HFF-Myc (cell line): ENCODE measurements around the gene CLCN3.

Source experiments
- DNase-seq: peaks from one replicate; pipeline ENCODE4 v3.0.0-alpha.2; 2011; ENCODE audit warnings: low read depth; ENCODE audit errors: extremely low read depth
- H3K4me3 ChIP-seq: replicated peaks from 2 replicates; pipeline ENCODE4 v1.5.1; 2011; ENCODE audit warnings: low read depth, mild to moderate bottlenecking, control low read depth, low read length
- CTCF ChIP-seq: IDR thresholded peaks from 2 replicates; pipeline ENCODE4 v1.5.1; 2012; ENCODE audit warnings: mild to moderate bottlenecking, low read depth, low read length, control low read depth; ENCODE audit errors: missing control alignments

The CLCN3 gene

GRCh38 chr4:169611157-169611556 is 9.2 kb upstream of the CLCN3 start:
- no peak for TF ChIP-seq CTCF
- no peak for DNase-seq
- H3K4me3 ChIP-seq = peak overlapping the region; percentile 68

DNA sequence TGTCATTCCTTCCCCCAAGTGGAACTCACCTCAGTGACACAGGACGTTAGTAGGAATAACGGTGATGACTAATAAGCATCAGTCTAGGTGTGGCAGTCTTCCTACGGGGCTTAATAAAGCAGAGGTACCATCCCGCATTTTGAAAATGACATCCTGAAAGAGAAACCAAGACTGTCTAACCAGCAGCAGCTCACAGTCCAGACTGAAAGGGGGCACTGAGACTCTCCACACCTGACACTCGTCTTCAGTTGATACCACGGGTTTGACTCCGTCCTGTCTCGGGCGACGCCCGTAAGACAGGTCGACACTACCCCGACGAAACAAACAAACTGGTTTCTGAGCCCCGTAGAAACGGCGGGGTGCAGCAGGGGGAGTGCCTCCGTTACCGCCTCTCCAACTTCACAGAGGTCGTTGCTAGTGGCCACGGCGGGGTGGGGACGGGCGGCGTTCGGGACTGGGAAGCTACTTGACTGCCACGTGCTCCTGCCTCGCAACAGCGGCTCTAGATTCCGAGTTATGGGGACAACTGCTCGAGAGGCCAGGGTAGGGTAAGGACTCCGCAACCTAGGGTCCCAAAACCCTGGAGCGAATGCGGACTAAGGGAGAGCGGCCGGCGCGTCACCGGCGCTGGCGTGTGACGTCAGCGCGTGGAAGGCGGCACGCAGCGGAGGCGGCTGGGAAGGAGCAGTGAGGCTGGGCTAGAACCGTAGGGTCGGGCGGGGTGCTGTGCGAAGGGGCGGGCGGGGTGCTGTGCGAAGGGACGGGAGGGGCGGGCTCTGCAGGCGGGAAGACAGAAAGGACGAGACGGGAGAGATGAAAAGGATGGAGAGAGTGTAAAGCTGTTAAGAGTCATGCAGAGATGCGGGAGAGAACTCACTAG is 8.1 kb upstream of the CLCN3 start, which contains the start of gene NEK1:
TSS of gene NEK1 (minus strand) at position 593 of the 880 bp plus-strand sequence. CDS start 9,953 bp downstream, outside the sequence.
- DNase-seq = no peak
- no peak for TF ChIP-seq CTCF
- H3K4me3 ChIP-seq = peak within 1 kb of the TSS; percentile 68

DNA sequence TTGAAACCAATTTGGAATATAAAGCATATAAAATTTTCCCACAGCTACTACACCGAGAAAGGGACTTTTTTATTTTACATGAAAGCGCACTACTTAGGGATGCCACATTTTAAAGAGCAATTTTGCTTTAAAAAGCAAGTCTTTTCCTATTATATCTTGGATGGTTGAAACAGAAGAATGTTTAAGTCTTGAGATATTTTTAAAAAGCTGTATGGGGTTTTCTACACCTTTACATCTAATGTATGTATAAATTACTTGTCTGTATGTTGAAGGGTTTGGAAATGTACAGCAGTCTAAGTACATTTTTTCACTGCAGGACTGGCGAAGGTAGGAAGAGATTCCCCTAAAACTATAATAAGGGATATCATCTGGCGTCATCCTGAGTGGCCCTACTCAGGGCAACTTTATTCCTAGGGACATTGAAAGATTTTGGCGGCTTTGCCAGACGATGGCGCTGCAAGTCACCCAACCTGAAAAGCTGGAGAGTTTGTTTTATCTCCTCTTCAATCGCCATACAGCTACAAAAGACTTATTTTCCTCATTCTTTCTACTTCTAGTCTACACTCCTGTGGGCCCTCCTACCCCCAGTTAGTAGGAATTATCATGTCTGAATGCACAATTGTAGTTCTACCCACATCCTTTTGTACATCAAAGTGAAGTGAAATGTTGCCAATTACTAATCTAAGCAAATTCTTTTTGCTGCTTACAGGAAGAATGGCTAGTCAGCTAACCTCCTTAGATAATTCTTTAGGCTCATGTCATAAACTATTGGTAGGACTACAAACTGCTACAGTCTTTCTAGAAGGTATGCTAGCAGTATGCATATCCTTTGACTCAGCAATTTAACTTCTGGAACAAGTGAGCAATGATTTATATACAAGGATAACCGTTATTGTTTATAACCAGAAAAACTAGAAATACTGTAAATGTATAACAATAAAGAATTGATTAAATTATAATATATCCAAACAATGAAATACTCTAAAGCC is 7.2 kb upstream of the CLCN3 start:
- peak; percentile 76 for TF ChIP-seq CTCF
- DNase-seq = no peak
- peak overlapping the region; percentile 68 for H3K4me3 ChIP-seq

DNA sequence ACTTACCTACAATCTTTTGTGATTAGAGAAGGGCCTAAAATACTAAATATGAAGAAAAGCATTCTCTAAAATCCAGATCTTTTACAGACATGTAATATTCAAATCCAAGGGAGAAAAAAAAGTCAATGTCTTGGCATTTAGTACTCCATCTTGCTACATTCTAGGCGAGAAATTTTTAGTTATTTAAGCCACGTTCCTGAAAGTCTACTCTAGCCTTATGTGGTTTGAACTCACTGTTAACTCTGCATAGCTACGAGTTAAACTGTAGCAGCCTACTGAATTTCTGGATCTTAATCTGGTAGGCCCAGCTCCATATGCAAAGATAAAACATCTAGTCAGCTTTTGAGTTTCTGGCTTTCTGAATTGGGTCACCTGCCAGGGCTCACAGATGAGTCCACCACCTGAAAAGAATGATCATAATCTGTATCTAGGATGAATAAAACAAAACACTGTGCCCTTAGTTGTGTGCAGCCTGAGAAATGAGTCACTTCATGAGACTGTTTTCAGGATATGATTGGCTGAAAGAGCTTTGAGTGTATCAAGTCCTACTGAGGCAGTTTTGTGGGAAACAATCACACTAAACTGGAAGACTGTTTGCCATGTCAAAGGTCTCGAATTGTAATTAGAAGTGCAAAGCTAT is 4.8 kb upstream of the CLCN3 start:
- no peak overlapping the region for H3K4me3 ChIP-seq
- DNase-seq = no peak
- TF ChIP-seq CTCF = no peak

GRCh38 chr4:169616846-169617245 is 3.5 kb upstream of the CLCN3 start:
- no peak for DNase-seq
- H3K4me3 ChIP-seq = no peak overlapping the region
- no peak for TF ChIP-seq CTCF

- DNase-seq = no peak
- no peak overlapping the region for H3K4me3 ChIP-seq
- TF ChIP-seq CTCF = no peak
Observed at GRCh38 chr4:169617306-169617705, 3.1 kb upstream of the CLCN3 start.
